ENCODE results near the gene GNAQ. TPM values are rescaled to one million over a fixed set of nuclear protein-coding genes. Genes with fewer than 3 reads are reported as not detected.

Gene GNAQ
- total and polyA plus RNA-seq, 2 donors (not counting 1 experiment from before 2014, with no cell fraction given) = 0.60 to 1.4 TPM

GRCh38 chr9:77807846-77808750 lies 223.5 kb downstream of the GNAQ start:
- intact Hi-C loops (cut with micrococcal nuclease) = no loop called here
- no peak for TF ChIP-seq CTCF (IDR thresholded peaks at IDR 0.05)
- no peak for TF ChIP-seq EZH2 (IDR thresholded peaks at IDR 0.05; ENCODE audit: borderline replicate concordance, insufficient read depth, low read depth, low read length, poor library complexity, severe bottlenecking)
- no peaks in the 10 kb centered on the region for H4K20me1 ChIP-seq (ENCODE audit: control insufficient read depth, insufficient read depth, low read length, poor library complexity, severe bottlenecking)
- H3K4me3 ChIP-seq (ENCODE audit: control extremely low read depth in 1 of 5, extremely low read depth in 1 of 5, insufficient read depth in 1 of 5, low read depth in 2 of 5, low read length in 4 of 5) = no peak overlapping the region
- Mint-ChIP-seq H3K4me1 (no peaks in the 10 kb centered on the region), H3K4me3 (no peak overlapping the region), H3K27ac (no peak overlapping the region), H3K27me3 (no peaks in the 10 kb centered on the region), H3K9me3 (ENCODE audit: insufficient read depth) (no peaks in the 10 kb centered on the region)
- ATAC-seq (ENCODE audit: low read depth) (no peak), DNase-seq (no peak)
- no peaks in the 10 kb centered on the region for H3K79me2 ChIP-seq (ENCODE audit: control insufficient read depth, insufficient read depth, low read length)
- ChIA-PET POLR2A (no interaction called here), CTCF (no interaction called here)
- WGBS (ENCODE audit: insufficient coverage) = 100% methylated on average over 1 of the region's 6 CpGs
- no peak overlapping the region for H3K9ac ChIP-seq (ENCODE audit: low read length)
- H3K9me3 ChIP-seq (ENCODE audit: control extremely low read depth in 1 of 3, control insufficient read depth in 2 of 3, insufficient read depth in 1 of 3, low read length in 2 of 3) = no peaks in the 10 kb centered on the region
- no peak overlapping the region for H3K27ac ChIP-seq (ENCODE audit: low read length in 2 of 2)
- no peaks in the 10 kb centered on the region for H3K36me3 ChIP-seq (replicated peaks in 1 of 2; ENCODE audit: control extremely low read depth in 1 of 2, control insufficient read depth in 1 of 2, extremely low read depth in 1 of 2, insufficient read depth in 2 of 2, low read length in 1 of 2)
- no peaks in the 10 kb centered on the region for H3K27me3 ChIP-seq (replicated peaks in 1 of 4; ENCODE audit: control extremely low read depth in 1 of 4, control insufficient read depth in 3 of 4, insufficient read depth in 4 of 4, low read length in 3 of 4)
- H2AFZ ChIP-seq (ENCODE audit: insufficient read depth, low read depth, low read length, poor library complexity, severe bottlenecking) = no peak overlapping the region
- H3K4me2 ChIP-seq (replicated peaks; ENCODE audit: low read depth, low read length, poor library complexity, severe bottlenecking) = no peak overlapping the region
- no peaks in the 10 kb centered on the region for H3K4me1 ChIP-seq (ENCODE audit: control insufficient read depth in 2 of 2, insufficient read depth in 2 of 2, low read length in 2 of 2)

- Mint-ChIP-seq H3K27me3 (no peaks in the 10 kb centered on the region), H3K4me3 (no peak overlapping the region), H3K4me1 (no peaks in the 10 kb centered on the region), H3K9me3 (ENCODE audit: insufficient read depth) (no peaks in the 10 kb centered on the region), H3K27ac (no peak overlapping the region)
- Histone ChIP-seq H3K9ac (ENCODE audit: low read length) (no peak overlapping the region), H3K79me2 (ENCODE audit: control insufficient read depth, insufficient read depth, low read length) (no peaks in the 10 kb centered on the region), H3K4me3 (ENCODE audit: control extremely low read depth in 1 of 5, extremely low read depth in 1 of 5, insufficient read depth in 1 of 5, low read depth in 2 of 5, low read length in 4 of 5) (no peak overlapping the region), H4K20me1 (ENCODE audit: control insufficient read depth, insufficient read depth, low read length, poor library complexity, severe bottlenecking) (no peaks in the 10 kb centered on the region), H3K9me3 (ENCODE audit: control extremely low read depth in 1 of 3, control insufficient read depth in 2 of 3, insufficient read depth in 1 of 3, low read length in 2 of 3) (no peaks in the 10 kb centered on the region), H3K27ac (ENCODE audit: low read length in 2 of 2) (no peak overlapping the region), H3K4me1 (ENCODE audit: control insufficient read depth in 2 of 2, insufficient read depth in 2 of 2, low read length in 2 of 2) (no peaks in the 10 kb centered on the region), H2AFZ (ENCODE audit: insufficient read depth, low read depth, low read length, poor library complexity, severe bottlenecking) (no peak overlapping the region), H3K27me3 (replicated peaks in 1 of 4; ENCODE audit: control extremely low read depth in 1 of 4, control insufficient read depth in 3 of 4, insufficient read depth in 4 of 4, low read length in 3 of 4) (no peaks in the 10 kb centered on the region), H3K4me2 (replicated peaks; ENCODE audit: low read depth, low read length, poor library complexity, severe bottlenecking) (no peak overlapping the region), H3K36me3 (replicated peaks in 1 of 2; ENCODE audit: control extremely low read depth in 1 of 2, control insufficient read depth in 1 of 2, extremely low read depth in 1 of 2, insufficient read depth in 2 of 2, low read length in 1 of 2) (no peaks in the 10 kb centered on the region)
- DNase-seq (no peak), ATAC-seq (ENCODE audit: low read depth) (no peak)
- CTCF ChIA-PET = no interaction called here
- intact Hi-C loops (cut with micrococcal nuclease) = no loop called here
- WGBS (ENCODE audit: insufficient coverage) = 68% methylated on average over 2 of the region's 2 CpGs
- POLR2A ChIA-PET = no interaction called here
- TF ChIP-seq EZH2 (IDR thresholded peaks at IDR 0.05; ENCODE audit: borderline replicate concordance, insufficient read depth, low read depth, low read length, poor library complexity, severe bottlenecking) (no peak), CTCF (IDR thresholded peaks at IDR 0.05) (no peak)
These were observed 224.3 kb downstream of the GNAQ start for GRCh38 chr9:77807281-77807683.

All from B cell (primary cell).